Left cardiac atrium (tissue), 4 donors: ENCODE results near the gene NT5C3B. TPM values are rescaled to one million over a fixed set of nuclear protein-coding genes. Genes with fewer than 3 reads are reported as not detected.
A peak's percentile ranks its signal among the peaks of the same experiment; 100 is the strongest.
"Not testable (repeated sequence)": the region's sequence is repeated elsewhere in the genome, so short reads cannot be mapped to it uniquely, and the experiment has no call there.

Experiments
- ATAC-seq, 2 donors: fragments of 200-7000 bp; cut with Tn5 transposase; one replicate each; pipeline ENCODE4 v1.9.1; 2020; ENCODE audit warnings: mild to moderate bottlenecking in 2 of 2, moderate library complexity in 2 of 2
- DNase-seq: peaks from one replicate; pipeline ENCODE4 v3.0.0-alpha.2; 2020
- intact Hi-C, 2 donors: fragments of 100-400 bp; cut with DNase I; formaldehyde crosslinking; loops; one replicate each; pipeline versions ENCODE4 v1.14.1 to v1.15.1; 2022 to 2023
- total RNA-seq, 2 donors: library from RNA; stranded (reverse); fragmentation: NEBNext Ultra II Directional; extraction: Animal tissue kit (Norgen Biotek cat#: 25700); gene quantifications; one replicate each; pipeline ENCODE4 v1.2.1, GENCODE V29; 2021
- donor health status: DM: no; HTN: yes; CAD: no.
- donor health status: DM: no; HTN: yes; CAD: no; lungs with severe emphysema.
- donor health status: DM: yes; HTN: yes; CAD: no.
- donor health status: Dilated cardiomyopathy.

The NT5C3B gene
- total RNA-seq, 2 donors from 2014 or later = 27.8 to 42.1 TPM

DNA sequence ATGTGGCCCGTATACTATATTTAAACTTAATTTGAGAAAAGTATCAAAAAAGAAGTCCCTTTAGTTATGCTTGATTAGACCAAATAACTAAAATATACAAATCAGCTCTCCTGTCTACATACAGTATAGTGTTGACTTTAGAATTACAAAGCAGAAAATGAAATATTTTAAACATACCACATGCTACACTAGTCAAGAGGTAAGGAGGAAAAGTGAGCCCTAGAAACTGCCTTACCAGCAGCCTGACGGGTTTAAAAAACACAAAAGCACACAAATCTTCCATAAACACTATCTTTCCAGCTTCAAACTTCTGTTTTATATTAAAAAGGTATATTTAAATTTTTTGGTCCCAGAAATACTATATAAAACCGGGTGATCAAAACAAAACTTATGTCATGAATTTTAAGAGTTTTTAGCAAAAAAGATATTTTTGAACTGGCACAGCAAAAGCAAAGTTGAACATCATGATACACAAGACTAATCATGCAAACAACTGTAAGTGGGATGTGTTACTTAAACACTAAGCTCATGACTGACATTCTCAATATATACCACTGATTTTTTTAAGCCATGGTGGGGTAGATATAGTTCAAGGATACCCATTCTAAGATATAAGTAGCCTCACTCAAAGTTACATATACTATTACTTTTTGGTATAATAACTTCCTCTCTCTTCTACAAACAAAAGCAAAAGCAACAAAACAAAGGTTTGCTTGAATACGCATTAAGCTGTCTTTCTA, 13.4 kb upstream of the NT5C3B start:
- no peak for DNase-seq
- intact Hi-C loops = no loop called here
- no peak for ATAC-seq

DNA sequence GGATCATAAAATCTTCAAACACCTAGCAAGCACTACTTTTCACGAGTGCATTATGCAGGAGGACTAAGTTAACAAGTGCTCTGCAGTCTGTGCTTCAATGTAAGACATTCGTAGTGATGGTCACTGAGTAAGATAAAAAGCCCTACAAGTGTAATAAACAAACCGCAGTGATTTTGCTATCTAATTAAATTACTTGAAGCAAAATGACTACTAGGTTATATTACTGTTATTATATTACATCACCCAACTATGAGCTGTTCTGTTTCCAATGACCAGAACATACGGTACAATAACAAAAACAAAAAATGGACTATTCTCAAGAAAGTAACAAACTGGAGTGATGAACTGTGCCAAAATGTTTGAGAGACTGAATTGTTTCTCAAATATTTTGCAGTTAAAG, 12.8 kb upstream of the NT5C3B start:
- ATAC-seq = no peak
- intact Hi-C loops = no loop called here

DNA sequence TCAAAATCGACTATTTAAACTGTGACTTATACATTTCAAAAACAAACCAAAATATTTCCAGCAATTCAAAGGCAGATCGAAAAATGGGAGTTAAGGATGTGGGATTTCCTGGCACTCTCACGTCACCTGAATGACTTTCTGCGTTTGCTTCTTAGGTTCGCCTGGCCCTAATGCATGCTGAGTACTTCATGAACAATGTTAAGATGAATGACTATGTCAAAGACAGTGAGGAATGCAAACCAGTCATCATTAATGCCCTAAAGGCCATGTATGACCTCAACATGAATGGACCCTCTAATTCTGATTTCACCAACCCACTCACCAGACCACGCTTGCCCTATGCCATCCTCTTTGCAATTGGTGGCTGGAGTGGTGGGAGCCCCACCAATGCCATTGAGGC, 8.9 kb upstream of the NT5C3B start:
- DNase-seq = no peak
- intact Hi-C loops = no loop called here
- no peak for ATAC-seq

More for the DNA sequence above, 12.8 kb upstream of the NT5C3B start:
- no peak for DNase-seq

DNA sequence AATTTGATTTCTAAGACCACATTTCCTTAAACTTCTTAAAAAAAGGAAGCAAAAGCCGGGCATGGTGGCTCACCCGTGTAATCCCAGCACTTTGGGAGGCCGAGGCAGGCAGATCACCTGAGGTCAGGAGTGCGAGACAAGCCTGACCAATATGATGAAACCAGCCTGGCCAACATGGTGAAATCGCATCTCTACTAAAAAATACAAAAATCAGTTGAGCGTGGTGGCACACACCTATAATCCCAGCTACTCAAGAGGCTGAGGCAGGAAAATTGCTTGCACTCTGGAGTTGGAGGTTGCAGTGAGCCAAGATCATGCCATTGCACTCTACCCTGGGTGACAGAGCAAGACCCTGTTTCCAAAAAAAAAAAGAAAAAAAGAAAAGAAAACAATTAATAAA, 4.7 kb upstream of the NT5C3B start:
- DNase-seq, intact Hi-C loops, ATAC-seq: not testable (repeated sequence)

DNA sequence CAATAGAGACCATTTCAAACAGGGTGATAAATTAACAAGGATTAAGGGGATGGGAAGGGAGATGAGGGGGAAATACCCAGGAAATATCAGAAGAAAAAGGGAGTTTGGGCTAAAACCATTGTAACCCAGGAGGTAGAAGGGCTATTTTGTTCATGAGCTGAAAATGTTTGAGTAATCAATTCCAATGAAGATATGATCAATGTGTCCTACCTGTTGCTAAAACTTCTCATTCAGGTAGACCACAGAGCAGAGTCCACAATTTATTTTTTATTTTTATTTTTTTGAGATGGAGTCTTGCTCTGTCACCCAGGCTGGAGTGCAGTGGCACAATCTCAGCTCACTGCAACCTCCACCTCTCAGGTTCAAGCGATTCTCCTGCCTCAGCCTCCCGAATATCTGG, 3.4 kb upstream of the NT5C3B start:
- intact Hi-C loops, ATAC-seq, DNase-seq: not testable (repeated sequence)

DNA sequence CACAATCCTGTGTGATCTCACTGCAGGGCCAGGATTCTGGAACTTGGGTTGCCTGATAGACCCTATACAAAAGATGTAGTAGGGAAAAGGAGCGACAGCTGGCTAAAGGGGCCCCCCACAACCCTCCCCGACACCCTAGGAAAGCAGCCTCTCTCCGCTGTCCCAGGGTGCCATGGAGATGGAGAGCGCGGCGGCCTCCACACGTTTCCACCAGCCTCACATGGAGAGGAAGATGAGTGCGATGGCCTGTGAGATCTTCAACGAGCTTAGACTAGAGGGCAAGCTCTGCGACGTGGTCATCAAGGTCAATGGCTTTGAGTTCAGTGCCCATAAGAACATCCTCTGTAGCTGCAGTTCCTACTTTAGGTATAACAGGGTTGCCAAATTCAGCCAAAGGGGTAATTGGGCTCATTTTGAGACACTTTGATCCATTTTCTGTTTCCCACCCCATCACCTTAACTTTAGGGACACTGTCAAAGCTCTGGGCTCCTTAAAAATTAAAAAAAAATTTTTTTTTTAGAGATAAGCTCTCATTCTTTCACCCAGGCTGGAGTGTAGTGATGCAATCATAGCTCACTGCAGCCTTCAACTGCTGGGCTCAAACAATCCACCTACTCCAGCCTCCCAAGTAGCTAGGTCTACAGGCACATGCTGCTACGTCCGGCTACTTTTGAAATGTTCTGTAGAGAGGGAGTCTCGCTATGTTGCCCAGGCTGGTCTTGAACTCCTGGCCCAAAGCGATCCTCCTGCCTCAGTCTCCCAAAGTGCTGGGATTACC, 1.9 kb upstream of the NT5C3B start, which contains the start of gene KLHL10:
KLHL10 (plus strand) TSS at position 65 of the 778 bp plus-strand sequence; CDS start at position 173, 108 bp downstream.
- ATAC-seq (no peak), DNase-seq (no peak)
- intact Hi-C loops = no loop called here

DNA sequence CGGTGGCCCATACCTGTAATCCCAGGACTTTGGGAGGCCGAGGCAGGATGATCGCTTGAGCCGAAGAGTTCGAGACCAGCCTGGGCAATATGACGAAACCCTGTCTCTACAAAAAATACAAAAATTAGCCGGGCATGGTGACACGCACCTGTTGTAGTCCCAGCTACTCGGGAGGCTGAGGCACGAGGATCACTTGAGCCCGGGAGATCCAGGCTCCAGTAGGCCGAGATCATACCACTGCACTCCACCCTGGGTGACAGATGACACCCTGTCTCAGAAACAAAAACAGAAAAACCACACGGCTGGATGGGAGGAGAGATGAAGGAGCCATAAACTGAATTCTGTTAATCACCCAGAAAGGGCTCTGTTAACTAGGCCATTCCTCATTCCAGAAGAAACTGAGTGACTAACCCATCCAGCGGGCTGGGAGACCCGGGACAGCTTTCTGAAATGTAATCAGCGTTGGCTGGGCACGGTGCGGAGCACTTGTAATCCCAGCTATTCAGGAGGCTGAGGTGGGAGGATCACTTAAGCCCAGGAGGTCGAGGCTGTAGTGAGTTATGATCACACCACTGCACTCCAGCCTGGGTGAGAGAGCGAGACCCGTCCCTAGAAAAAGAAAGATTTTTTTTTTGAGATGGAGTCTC, 641 bp upstream of the NT5C3B start:
- no peak for DNase-seq
- no peak for ATAC-seq
- intact Hi-C loops = no loop called here

DNA sequence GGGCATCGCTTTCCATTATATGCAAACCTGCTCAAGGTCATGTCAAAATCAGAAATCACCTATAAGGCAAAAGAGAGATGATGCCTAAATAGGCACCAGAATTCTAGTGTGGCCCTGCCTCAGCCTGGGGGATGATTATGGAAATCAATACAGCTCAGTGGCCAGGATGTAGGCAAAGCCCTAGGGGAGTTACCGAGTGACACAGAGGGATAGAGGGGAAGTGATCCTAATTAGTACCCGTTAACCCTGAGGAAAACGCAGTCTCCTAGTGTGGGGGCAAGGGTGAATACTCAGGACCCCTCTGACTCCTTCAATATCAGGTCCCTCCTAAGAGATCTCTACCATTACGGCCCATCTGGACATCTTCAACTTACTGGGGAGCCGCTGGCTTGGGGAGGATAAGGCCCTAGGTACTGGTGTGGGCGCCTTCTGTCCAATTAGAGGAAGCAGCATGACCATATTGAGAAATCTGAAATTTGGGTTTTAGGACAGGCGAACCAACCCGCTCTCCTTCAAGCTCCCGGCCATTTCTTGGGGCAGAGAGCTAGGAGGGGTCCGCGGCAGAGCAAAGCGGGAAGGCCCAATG, 725 bp downstream of the NT5C3B start:
- ATAC-seq (peak; percentile 55 to 69), DNase-seq (no peak)
- intact Hi-C loops = no loop called here

DNA sequence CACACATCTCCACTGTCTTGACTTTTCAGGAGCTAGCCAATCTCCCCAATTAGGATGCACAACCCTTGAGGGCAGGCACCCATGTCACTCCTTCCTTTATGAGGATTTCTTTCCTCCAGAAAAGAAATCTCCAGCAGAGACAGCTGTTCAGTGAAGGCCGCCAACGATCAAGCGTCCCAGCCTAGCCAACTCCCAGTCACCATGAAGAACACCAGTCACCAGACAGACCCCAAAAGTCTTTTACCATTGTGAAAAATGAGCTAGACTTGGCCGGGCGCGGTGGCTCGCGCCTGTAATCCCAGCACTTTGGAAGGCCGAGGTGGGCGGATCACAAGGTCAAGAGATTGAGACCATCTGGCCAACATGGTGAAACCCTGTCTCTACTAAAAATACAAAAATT, 6.1 kb downstream of the NT5C3B start:
- intact Hi-C loops, DNase-seq, ATAC-seq: not testable (repeated sequence)

DNA sequence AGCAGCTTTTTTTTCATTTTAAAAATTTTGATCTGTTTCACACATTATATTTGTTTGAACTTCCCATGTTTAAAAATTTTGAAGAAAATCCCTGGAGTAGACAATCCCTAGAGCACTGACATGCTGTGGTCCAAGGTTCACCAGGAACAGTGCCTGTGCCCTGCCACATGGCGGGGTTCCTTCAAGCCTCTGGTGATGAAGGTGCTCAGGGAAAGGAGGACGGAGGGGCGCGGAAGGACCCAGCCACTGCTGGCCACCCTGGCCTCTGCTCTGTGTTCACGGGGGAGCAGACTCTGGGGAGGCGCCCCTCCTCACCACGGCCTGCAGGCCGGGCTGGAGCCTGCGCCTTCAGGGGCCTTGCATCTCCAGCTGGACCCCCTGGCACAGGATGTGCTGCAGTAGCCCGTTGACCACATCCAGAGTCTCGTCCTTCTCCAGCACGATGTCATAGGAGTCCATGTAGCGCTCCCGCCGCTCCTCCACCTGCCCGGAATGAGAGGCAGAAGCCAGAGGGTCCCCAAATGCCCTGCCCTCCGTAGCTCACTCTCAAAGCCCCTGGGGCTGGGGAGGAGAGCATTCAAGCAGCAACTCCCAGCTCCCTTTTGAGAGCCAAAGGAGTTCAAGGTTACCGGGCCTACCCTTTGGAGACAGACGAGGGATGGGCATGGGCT, 10.7 kb downstream of the NT5C3B start:
- intact Hi-C loops = no loop called here
- DNase-seq = no peak

DNA sequence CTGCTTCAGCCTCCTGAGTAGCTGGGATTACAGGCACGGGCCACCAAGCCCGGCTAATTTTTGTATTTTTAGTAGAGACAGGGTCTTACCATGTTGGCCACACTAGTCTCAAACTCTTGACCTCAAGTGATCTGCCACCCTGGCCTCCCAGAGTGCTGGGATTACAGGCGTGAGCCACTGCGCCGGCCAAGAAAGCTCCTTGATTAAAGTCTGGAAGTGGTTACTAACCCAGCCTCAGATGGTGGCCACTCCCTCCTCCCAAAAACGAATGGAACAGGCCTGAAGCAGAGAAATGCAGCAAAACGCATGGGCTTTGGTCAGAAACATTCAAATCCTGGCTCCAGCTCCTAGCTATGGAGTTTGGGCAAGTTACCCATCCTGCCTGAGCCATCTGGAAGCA, 11.9 kb downstream of the NT5C3B start:
- DNase-seq = no peak
- no peak for ATAC-seq
- intact Hi-C loops = no loop called here

More for the DNA sequence above, 10.7 kb downstream of the NT5C3B start:
- ATAC-seq = no peak

DNA sequence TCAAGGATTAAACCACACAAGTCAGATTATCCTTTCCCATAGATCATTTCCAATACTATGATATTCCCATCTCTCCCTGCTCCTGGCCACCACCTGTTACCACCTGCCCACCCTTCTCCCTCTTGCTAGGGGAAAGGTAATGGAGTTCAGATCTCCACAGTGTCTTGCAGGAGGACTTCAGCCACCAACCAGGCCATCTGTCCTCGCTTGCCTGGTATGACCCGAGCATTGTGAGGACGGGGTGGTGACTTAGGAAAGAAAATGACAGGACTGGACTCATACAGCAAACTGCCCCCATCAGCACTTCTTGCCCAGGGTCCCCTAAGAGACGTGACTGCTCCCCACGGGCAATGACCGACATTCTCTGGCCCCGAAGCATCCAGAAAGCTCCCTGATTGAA, 12.5 kb downstream of the NT5C3B start:
- intact Hi-C loops = no loop called here
- ATAC-seq (no peak), DNase-seq (no peak)

DNA sequence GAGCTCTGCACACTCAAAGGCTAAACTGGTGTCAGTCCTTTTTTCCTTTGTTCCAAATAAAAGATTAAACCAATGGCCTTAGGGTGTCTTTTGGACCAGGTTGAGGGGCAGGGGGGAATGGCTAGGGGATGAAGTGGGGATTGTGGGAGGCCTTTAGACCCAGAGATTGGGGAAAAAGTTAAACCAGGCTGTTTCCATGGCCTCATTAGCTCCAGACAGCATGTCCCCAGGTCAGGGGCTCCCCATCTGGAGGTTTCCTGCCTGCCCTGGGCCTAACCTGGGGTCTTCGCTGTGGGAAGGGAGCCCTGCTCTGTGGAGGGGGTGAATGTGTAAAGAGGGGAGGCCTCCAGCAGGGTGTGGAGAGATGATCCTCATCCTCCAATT, 12.9 kb downstream of the NT5C3B start:
- intact Hi-C loops = no loop called here
- ATAC-seq (no peak), DNase-seq (no peak)

DNA sequence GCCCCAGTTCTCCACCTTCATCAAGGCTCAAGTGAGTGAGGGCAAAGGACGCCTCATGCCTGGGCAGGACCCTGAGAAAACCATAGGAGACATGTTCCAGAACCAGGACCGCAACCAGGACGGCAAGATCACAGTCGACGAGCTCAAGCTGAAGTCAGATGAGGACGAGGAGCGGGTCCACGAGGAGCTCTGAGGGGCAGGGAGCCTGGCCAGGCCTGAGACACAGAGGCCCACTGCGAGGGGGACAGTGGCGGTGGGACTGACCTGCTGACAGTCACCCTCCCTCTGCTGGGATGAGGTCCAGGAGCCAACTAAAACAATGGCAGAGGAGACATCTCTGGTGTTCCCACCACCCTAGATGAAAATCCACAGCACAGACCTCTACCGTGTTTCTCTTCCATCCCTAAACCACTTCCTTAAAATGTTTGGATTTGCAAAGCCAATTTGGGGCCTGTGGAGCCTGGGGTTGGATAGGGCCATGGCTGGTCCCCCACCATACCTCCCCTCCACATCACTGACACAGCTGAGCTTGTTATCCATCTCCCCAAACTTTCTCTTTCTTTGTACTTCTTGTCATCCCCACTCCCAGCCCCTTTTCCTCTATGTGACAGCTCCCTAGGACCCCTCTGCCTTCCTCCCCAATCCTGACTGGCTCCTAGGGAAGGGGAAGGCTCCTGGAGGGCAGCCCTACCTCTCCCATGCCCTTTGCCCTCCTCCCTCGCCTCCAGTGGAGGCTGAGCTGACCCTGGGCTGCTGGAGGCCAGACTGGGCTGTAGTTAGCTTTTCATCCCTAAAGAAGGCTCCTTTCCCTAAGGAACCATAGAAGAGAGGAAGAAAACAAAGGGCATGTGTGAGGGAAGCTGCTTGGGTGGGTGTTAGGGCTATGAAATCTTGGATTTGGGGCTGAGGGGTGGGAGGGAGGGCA, 13.6 kb downstream of the NT5C3B start:
- intact Hi-C loops = no loop called here
- ATAC-seq (no peak), DNase-seq (no peak)

DNA sequence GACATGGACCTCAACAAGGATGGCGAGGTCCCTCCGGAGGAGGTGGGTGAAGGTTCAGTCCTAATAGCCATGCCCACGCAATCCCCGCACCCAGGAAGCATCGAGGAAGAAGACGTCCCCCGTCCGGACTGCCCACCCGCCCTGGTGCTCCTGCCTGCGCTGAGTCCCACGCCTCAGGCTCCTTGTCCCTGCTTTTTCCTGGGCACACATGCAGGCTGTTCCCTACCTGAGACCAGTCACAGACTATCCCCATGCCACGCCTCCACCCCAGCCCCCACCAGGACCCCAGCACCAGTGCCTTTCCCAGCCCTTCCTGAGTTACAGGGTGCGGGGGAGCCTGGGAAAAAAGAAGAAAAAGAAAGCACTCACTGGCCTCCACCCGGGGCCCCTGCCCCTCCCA, 14.3 kb downstream of the NT5C3B start:
- intact Hi-C loops = no loop called here
- ATAC-seq (no peak), DNase-seq (no peak)

DNA sequence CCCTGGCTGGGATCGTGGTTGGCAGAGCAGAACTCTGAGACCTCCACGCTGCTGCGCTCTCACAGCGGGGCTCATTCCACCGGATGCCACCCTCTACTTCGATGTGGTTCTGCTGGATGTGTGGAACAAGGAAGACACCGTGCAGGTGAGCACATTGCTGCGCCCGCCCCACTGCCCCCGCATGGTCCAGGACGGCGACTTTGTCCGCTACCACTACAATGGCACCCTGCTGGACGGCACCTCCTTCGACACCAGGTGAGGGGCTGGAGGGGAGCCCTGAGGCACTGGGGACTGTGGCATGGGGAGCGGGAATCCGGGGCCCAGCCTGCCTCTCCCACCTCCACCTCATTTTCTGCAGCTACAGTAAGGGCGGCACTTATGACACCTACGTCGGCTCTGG, 18.0 kb downstream of the NT5C3B start:
- DNase-seq (no peak), ATAC-seq (no peak)
- intact Hi-C loops = no loop called here

DNA sequence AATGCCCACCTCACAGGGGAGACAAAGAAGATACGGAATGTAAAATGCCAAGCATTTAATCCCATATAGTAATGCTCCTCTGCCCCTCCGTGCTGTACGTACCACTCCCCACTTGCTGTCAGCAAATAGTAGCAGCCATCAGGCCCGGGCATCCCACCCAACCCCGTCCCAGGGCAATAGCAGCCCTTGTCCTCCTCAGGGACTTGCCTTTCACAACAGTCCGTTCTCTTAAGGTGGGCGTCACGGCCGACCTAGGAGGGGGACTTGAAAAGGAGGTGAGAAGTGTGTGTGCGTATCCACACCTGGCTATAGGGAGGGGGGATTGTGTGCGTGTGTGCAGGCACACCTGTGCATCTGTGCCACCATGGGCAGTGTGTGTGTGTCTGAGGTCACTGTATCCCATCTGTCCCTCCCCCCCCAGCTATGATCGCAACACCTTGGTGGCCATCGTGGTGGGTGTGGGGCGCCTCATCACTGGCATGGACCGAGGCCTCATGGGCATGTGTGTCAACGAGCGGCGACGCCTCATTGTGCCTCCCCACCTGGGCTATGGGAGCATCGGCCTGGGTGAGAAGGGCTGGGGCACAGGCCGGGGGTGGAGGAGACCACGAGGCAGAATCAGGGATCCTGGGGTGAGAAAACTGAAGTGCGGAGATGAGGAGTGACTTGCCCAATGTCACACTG, 19.3 kb downstream of the NT5C3B start:
- no peak for DNase-seq
- intact Hi-C loops = no loop called here
- no peak for ATAC-seq

DNA sequence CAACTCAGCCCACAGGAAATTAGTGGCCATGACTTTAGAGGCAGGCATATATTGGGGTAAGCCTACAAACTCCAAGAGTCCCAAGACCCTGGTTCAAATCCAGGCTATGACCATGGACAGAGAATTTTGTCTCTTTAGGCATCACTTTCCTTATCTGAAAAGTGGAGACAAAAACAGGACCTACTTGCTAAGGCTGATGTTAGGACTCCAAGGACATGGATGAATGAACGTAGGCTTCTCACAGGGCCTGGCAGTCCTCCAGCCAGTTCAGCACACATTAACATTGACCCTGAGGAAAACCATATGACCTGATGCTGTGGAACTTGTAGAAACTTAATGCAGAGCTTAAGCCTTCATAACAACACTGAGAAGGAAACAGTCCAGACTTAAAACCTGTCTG, 21.8 kb downstream of the NT5C3B start:
- intact Hi-C loops = no loop called here
- DNase-seq (no peak), ATAC-seq (no peak)
